B cell (primary cell): Measurements from ENCODE around the gene MOXD1.

Source experiments
- EZH2 ChIP-seq: IDR thresholded peaks from 2 replicates; pipeline ENCODE4 v1.6.1; 2012; ENCODE audit warnings: borderline replicate concordance, low read depth, mild to moderate bottlenecking, moderate library complexity, low read length; ENCODE audit not compliant: insufficient read depth, poor library complexity, severe bottlenecking
- TF ChIP-seq, protein P1 (sequence below): fragments of 200-600 bp; IDR thresholded peaks from one replicate; pipeline ENCODE4 v1.8.0; 2022; ENCODE audit warnings: antibody characterized with exemption, mild to moderate bottlenecking

DNA sequence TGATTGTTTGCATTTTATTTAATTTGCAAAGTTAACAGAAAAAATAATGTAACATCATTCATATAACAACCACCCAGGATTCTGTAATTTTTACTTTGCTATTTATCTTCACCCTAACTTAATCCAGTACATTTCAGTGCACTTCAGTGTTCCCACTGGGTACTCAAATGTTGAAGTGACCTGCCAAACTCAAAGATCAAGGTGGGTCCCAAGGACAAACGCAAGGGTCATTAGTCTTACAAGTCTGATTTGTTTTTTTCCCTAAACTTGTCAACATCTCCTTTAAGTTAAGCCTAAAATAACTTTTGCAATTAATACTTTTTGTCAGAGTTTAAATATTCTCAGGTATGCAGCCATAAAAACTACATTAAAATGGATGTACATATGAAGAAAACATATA, 53.0 kb downstream of the MOXD1 start:
- TF ChIP-seq, protein P1, sequence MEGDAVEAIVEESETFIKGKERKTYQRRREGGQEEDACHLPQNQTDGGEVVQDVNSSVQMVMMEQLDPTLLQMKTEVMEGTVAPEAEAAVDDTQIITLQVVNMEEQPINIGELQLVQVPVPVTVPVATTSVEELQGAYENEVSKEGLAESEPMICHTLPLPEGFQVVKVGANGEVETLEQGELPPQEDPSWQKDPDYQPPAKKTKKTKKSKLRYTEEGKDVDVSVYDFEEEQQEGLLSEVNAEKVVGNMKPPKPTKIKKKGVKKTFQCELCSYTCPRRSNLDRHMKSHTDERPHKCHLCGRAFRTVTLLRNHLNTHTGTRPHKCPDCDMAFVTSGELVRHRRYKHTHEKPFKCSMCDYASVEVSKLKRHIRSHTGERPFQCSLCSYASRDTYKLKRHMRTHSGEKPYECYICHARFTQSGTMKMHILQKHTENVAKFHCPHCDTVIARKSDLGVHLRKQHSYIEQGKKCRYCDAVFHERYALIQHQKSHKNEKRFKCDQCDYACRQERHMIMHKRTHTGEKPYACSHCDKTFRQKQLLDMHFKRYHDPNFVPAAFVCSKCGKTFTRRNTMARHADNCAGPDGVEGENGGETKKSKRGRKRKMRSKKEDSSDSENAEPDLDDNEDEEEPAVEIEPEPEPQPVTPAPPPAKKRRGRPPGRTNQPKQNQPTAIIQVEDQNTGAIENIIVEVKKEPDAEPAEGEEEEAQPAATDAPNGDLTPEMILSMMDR, result no peak
- no peak for TF ChIP-seq EZH2
